ENCODE measurements around the gene SMARCC2. TPM values are rescaled to one million over a fixed set of nuclear protein-coding genes. Genes with fewer than 3 reads are reported as not detected.
"Not testable (repeated sequence)": the region's sequence is repeated elsewhere in the genome, so short reads cannot be mapped to it uniquely, and the experiment has no call there.

SMARCC2 gene
- total and polyA plus RNA-seq, 11 donors = 21.4 to 83.5 (median 65.9) TPM

GRCh38 chr12:56157201-56158028 is 31.9 kb downstream of the SMARCC2 start:
- Histone ChIP-seq H3K9me3 (no peaks in the 10 kb centered on the region), H3K4me3 (peak overlapping the region; percentile 22 to 98 (median 90)), H3K36me3 (peaks cover 0 to 33% (median 31%) of the 10 kb centered on the region in 9 donors), H3K27ac (peak overlapping the region; percentile 92 to 99 (median 98)), H3K4me1 (peaks cover 8 to 51% (median 43%) of the 10 kb centered on the region in 12 donors), H3K27me3 (no peaks in the 10 kb centered on the region)
- WGBS, 4 donors = 7 to 12% (median 8%) methylated on average over 44 to 45 of the region's 45 CpGs
- ATAC-seq (peak; percentile 23 to 55 (median 42)), DNase-seq (peak; percentile 78 to 83 (median 79))
- TF ChIP-seq POLR2A (IDR thresholded peaks at IDR 0.05) = peak in 1 of 2 donors; percentile 23
- TF ChIP-seq CTCF (IDR thresholded peaks at IDR 0.05) = peak; percentile 41 to 81 (median 60)
- intact Hi-C loops (cut with DNase I) = loop anchor here in 9 of 10 donors (1.0 to 5.0 kb wide), 7 partner anchors 29 to 40 kb away; partner anchors contain the start of genes ZC3H10 (in 6 of the 9), RPL41 (in 3 of the 9), ESYT1 (in 2 of the 9) and SMARCC2 (in 1 of the 9)

- ATAC-seq, H3K27me3 ChIP-seq, DNase-seq, H3K9me3 ChIP-seq: not testable (repeated sequence)
- Histone ChIP-seq H3K4me3 (peak overlapping the region in 11 of 12 donors; percentile 22 to 98 (median 93)), H3K27ac (peak overlapping the region; percentile 92 to 99 (median 98)), H3K36me3 (peaks cover 0 to 25% (median 23%) of the 10 kb centered on the region in 9 donors), H3K4me1 (peaks cover 8 to 46% (median 41%) of the 10 kb centered on the region in 12 donors)
- 94 to 97% (median 95%) methylated on average over 21 of the region's 21 CpGs for WGBS, 4 donors
- intact Hi-C loops (cut with DNase I) = loop anchor here in 5 of 10 donors (1.0 to 5.0 kb wide), 3 partner anchors 28 to 39 kb away; partner anchors contain the start of genes RPL41 (in 3 of the 5), ZC3H10 (in 3 of the 5) and ESYT1 (in 1 of the 5)
These were observed 32.7 kb downstream of the SMARCC2 start for GRCh38 chr12:56156464-56157200.

GRCh38 chr12:56155256-56155845 is 33.9 kb downstream of the SMARCC2 start:
- H3K27ac ChIP-seq = no peak overlapping the region
- no peak for ATAC-seq

More at GRCh38 chr12:56155256-56155845, 33.9 kb downstream of the SMARCC2 start:
- 86 to 94% (median 91%) methylated on average over 11 of the region's 11 CpGs for WGBS, 4 donors
- TF ChIP-seq CTCF (IDR thresholded peaks at IDR 0.05) = no peak
- Histone ChIP-seq H3K27me3 (no peaks in the 10 kb centered on the region), H3K36me3 (peaks cover 0 to 12% (median 10%) of the 10 kb centered on the region in 9 donors), H3K4me3 (no peak overlapping the region), H3K4me1 (peaks cover 4 to 46% (median 32%) of the 10 kb centered on the region in 12 donors), H3K9me3 (no peaks in the 10 kb centered on the region)
- DNase-seq = no peak
- intact Hi-C loops (cut with DNase I) = loop anchor here in 4 of 10 donors (5.0 kb wide), 2 partner anchors 33 to 38 kb away; partner anchors contain the start of genes RPL41 (in 3 of the 4) and ZC3H10 (in 3 of the 4)

Measured in heart left ventricle (tissue), 16 donors.